Activated CD8-positive, alpha-beta memory T cell treated with anti-CD3 and anti-CD28 coated beads, Interleukin-2, amount 50 U/mL, for 1 hour (primary cell): Measurements from ENCODE around the gene PKP1.

Source experiments
- DNase-seq: peaks from one replicate; pipeline ENCODE4 v3.0.0-alpha.2; 2020; ENCODE audit errors: extremely low read depth

PKP1 gene

GRCh38 chr1:201260648-201261311 lies 22.5 kb upstream of the PKP1 start:
- no peak for DNase-seq

DNA sequence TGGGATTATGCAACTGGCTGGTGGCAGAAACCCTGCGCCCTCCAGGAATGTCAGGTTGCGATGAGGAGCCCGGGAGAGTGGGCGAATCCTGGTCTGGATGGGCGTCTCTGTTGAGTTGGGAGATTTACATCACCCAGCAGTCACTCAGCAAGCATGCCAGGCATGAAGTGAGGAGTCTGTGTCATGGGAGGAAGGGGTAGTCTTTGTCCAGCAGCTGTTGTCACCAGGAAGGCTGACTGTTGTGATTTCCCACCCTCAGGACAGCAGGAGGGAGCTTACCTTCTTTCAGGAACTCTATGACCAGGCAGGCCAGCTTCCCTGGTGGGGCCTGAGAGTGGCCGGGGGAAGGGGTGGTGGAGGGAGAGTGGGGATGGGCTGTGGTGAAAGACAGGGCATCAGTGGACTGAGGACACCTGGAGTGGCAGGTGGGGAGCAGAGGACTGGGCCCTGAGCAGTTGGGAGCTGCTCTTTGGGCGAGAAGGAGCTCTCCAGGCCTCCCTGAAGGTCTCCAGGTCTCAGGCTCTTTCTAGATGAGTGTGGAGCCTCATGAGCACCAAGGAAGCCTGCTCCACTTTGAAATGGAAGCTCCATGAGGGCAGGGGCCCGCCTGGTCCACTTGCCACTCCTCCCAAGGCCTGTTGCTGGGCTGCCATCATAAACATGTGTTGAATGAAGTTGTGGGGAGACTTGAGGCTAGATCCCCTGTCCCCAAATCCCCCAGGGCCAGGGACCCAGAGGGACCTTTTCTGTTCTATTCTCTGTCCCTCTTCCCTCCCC lies 21.3 kb upstream of the PKP1 start:
- DNase-seq = no peak

- no peak for DNase-seq
Measured at GRCh38 chr1:201262963-201263608, 20.2 kb upstream of the PKP1 start.

- DNase-seq = no peak
Measured at GRCh38 chr1:201264072-201264471, 19.2 kb upstream of the PKP1 start.

- no peak for DNase-seq
Measured at GRCh38 chr1:201264554-201264953, 18.8 kb upstream of the PKP1 start.

DNA sequence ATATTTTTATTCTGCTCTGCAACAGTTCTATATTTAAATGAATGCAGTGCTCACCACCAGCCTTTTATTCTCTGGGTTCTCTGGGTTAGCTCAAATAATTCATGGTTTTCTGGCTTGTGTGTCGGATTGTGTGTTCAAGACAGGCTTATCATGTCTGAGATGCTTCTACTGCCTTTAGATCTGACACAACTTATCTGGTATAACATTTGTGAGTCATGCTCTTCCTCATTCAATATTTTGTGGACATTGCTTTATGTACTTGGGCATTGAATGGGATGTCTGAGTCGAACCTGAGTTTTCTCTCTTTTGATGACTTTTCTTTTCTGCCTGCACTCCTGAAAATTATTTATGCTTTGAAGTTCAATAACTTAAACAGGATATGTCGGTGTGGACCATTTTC lies 17.6 kb upstream of the PKP1 start:
- DNase-seq = no peak

DNA sequence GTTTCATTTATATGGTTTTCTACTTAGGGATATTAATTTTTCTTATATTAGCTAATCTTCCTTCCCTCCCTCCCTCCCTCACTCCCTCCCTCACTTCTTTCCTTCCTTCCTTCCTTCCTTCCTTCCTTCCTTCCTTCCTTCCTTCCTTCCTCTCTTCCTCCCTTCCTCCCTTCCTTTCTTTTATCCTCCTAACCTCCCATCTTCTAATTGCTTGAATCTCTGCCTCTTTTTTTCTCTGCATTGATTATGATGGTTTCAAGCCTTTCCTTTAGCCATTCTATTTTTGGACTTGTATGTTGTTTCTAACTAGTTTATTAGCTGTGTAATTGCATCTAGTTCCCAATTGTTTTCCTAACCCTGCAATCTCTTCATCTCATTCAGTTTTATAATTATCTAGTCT lies 17.0 kb upstream of the PKP1 start:
- DNase-seq = no peak

DNA sequence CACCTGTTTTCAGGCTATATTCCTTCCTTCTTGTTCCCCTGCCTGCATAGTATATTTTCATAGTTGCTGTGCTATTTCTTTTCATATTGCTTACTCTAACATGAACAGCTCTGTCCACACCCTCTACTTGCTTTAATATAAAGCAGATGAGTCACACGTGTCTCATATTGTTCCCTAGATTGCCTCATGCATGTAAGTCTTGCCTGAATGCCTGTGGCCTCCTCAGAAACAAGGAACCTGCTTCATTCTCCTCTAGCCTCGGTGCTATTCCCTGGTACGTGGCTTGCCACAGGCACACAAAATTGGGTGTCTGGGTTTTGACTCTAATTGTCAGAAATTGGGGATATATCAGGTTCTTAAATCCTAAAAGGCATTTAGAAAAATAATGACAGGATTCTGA lies 16.5 kb upstream of the PKP1 start:
- no peak for DNase-seq

- DNase-seq = no peak
Measured at GRCh38 chr1:201267481-201268229, 15.7 kb upstream of the PKP1 start.

- DNase-seq = no peak
Measured at GRCh38 chr1:201268604-201269151, 14.6 kb upstream of the PKP1 start.

GRCh38 chr1:201269281-201269680 lies 14.0 kb upstream of the PKP1 start:
- no peak for DNase-seq

DNA sequence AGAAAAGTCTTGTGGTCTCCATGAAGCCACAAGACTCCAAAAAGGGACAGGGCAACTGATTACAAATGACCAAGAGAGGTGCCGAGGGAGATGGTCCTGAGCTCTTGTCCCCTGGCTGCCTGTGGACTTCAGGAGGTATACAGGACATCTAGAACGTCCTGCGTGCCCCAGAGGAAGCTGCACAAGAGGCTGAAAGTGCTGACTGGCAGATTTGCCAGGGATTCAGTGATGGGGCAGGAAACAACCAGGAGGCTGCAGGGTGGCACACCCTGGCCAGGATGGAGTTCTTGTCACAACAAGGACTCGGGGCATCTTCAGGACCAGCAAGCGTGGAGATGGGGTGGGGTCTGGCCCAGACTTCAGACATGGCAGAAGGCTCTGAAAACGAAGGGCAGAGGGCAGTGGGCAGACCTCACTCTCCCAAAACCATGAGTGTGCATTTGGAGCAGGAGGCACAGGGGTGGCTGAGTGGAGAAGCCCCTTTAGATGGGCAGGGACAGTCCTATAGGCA lies 13.4 kb upstream of the PKP1 start:
- DNase-seq = no peak

GRCh38 chr1:201270616-201271390 lies 12.5 kb upstream of the PKP1 start:
- no peak for DNase-seq

DNA sequence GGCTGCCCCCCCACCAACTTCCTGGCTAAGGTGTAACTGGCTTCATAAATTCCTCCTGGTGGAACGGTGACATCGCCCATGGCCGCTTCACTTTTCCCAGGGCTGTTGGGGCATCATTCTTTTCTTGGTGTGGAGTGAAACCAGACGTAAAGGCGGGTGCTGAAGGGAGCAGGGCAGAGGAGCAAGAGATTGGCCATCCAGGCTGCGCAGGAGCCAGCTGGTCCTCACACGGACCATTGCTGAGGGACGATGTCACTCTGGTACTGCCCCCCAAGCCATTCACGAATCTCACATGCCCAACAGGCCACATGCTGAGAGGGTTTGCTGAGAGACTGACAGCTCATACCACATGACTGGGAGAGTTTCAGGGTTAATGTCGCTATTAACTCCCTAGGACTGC lies 10.5 kb upstream of the PKP1 start:
- DNase-seq = no peak

GRCh38 chr1:201274616-201275252 lies 8.6 kb upstream of the PKP1 start:
- DNase-seq = no peak

DNA sequence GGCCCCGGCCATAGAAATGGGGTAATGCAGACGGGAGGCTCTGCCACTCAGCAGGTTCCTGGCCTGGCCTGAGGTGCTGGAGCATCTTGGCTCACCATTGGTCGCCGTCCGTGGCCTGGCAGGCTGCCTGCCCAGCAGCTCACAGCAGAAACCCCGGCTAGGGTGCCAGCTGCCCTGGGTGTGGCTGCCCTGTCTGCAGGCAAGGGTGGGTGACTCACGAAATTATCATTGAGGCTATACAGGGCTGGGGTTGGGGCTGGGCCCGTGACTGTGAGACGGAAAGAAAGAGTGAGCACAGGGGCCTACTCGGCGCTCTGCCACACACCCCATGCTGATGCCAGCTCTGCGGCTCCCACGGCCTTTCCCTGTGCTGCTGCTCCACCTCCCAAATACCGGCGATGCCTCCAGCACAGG lies 8.0 kb upstream of the PKP1 start:
- no peak for DNase-seq

DNA sequence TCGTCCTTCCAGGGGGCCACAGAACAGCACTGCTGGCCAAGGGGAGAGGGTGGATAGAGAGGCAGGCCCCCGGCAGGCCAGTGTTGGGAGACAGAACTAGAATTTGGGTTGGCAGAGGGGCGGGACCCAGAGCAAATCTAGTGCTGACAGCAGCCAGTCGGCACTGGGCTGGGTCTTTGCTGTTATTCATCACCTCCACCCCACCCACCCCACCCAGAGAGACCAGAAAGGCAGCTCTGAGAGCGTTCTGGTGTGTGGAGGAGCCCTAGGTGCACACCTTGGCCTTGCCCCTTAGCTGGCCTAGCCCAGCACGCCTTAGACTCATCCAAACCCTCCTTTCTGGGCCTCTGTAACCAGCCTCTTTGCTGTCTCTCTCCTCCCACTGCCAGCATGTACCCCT lies 6.4 kb upstream of the PKP1 start:
- no peak for DNase-seq

DNA sequence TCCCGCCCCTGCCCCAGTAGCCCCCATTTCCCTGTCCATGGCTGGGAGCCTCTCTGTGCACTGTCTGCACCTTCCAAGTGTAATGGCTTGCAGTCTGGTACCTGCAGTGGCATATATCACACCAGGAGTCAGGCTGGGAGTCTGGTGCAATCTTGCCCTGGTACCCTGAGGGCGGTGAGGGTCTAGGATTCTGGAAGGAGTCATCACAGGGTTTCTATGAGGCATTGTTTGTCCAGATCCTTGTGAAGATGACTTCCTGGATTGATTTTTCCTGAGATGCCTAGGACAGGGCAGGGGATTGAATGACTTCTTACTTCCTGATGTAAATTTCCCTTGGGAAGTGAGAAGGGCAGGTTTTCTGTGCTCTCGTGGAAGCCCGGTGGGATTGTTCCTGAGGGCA lies 5.9 kb upstream of the PKP1 start:
- no peak for DNase-seq

- no peak for DNase-seq
Measured at GRCh38 chr1:201279313-201279712, 4.0 kb upstream of the PKP1 start.

GRCh38 chr1:201280884-201281283 lies 2.4 kb upstream of the PKP1 start:
- no peak for DNase-seq

DNA sequence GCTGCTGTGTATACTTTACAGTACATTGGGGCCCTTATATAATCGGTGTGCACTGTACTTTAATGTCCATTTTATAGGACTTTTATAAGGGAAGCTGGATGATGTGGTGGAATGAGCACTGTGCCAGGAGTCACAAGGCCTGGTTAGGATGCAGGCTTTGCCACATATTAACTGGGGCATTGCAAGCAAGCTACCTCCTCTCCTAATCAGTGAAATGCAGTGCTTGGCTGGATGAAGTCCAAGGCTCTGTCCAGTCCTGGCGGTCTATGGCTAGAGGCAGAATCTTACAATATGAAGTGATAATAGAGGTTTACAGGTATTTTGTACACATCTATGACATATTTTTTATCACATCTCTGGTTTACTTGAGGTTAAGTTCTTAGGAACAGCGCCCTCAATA lies 1.7 kb upstream of the PKP1 start:
- DNase-seq = no peak
